Lung (tissue), 12 donors: ENCODE results near the gene CCDC57. TPM values are rescaled to one million over a fixed set of nuclear protein-coding genes. Genes with fewer than 3 reads are reported as not detected.

Experiments
- ATAC-seq: fragments of 200-7000 bp; cut with Tn5 transposase; one replicate; pipeline ENCODE4 v1.9.1; 2020; ENCODE audit warnings: moderate number of reproducible peaks; ENCODE audit not compliant: insufficient read depth, low FRiP score
- DNase-seq, 3 donors: peaks; one replicate each; pipeline ENCODE4 v3.0.0-alpha.2; 2013 to 2017
- H3K27ac ChIP-seq, 2 donors: one replicate each; pipeline ENCODE4 v1.5.1; 2013; ENCODE audit warnings: mild to moderate bottlenecking in 2 of 2, moderate library complexity in 2 of 2, control low read depth in 1 of 2, inconsistent platforms in 1 of 2, low read depth in 1 of 2, low read length in 1 of 2
- H3K27me3 ChIP-seq, 3 donors: one replicate each; pipeline ENCODE4 v1.5.1; 2013; ENCODE audit warnings: low read length in 2 of 3; ENCODE audit not compliant: control insufficient read depth in 3 of 3, insufficient read depth in 3 of 3
- H3K36me3 ChIP-seq, 4 donors: one replicate each; pipeline ENCODE4 v1.5.1; 2013; ENCODE audit warnings: low read length in 4 of 4, mild to moderate bottlenecking in 1 of 4, moderate library complexity in 1 of 4; ENCODE audit not compliant: control insufficient read depth in 4 of 4, insufficient read depth in 4 of 4
- H3K4me1 ChIP-seq, 5 donors: one replicate each; pipeline ENCODE4 v1.5.1; 2013; ENCODE audit warnings: low read length in 5 of 5, mild to moderate bottlenecking in 2 of 5, moderate library complexity in 1 of 5; ENCODE audit not compliant: control insufficient read depth in 5 of 5, insufficient read depth in 5 of 5
- H3K4me3 ChIP-seq: one replicate; pipeline ENCODE4 v1.5.1; 2013; ENCODE audit warnings: mild to moderate bottlenecking, control low read depth, moderate library complexity
- H3K9ac ChIP-seq, 2 donors: one replicate each; pipeline ENCODE4 v1.5.1; 2013; ENCODE audit warnings: low read length in 2 of 2, control low read depth in 1 of 2; ENCODE audit not compliant: insufficient read depth in 1 of 2
- H3K9me3 ChIP-seq, 4 donors: one replicate each; pipeline ENCODE4 v1.5.1; 2013; ENCODE audit warnings: low read length in 3 of 4, mild to moderate bottlenecking in 1 of 4, moderate library complexity in 1 of 4; ENCODE audit not compliant: control insufficient read depth in 4 of 4, insufficient read depth in 3 of 4
- CTCF ChIP-seq: IDR thresholded peaks from 2 replicates; pipeline ENCODE4 v1.5.1; 2012; ENCODE audit warnings: mild to moderate bottlenecking; ENCODE audit errors: control extremely low read depth, extremely low read depth
- WGBS, 2 donors: extraction: QIAGEN DNeasy Blood & Tissue Kit; methylation state at CpG; one replicate each; pipeline ENCODE4 v1.1.7; 2013; 5-methylcytosine and 5-hydroxymethylcytosine counted together
- polyA plus RNA-seq, 2 donors: library from polyadenylated mRNA; stranded (reverse); fragments of 200-250 nt; gene quantifications; one replicate each; pipeline ENCODE4 v1.2.1, GENCODE V29; 2013
- total RNA-seq, 2 donors: library from RNA; depleted of rRNA in 1 of 2; stranded (reverse); fragments of >200 nt in 1 of 2; gene quantifications; one replicate each; pipeline ENCODE4 v1.2.1, GENCODE V29; 2014 to 2021
- donor health status: control.
- donor health status: control.
- donor health status: Bipolar disorder and iron deficiency.
- donor health status: healthy.
- donor health status: DM: yes; HTN: yes; CAD: no.

Gene CCDC57
- total and polyA plus RNA-seq, 4 donors, result 33.2 to 128 (median 74.9) TPM

GRCh38 chr17:82106688-82107305 lies 105.8 kb downstream of the CCDC57 start:
- TF ChIP-seq CTCF, result no peak
- Histone ChIP-seq H3K27ac (peak overlapping the region in 1 of 2 donors; percentile 94), H3K27me3 (no peaks in the 10 kb centered on the region), H3K36me3 (no peaks in the 10 kb centered on the region), H3K4me1 (peaks cover 0 to 37% (median 28%) of the 10 kb centered on the region in 5 donors), H3K4me3 (no peak overlapping the region), H3K9me3 (no peaks in the 10 kb centered on the region), H3K9ac (no peak overlapping the region)
- 41 to 43% methylated on average over 8 to 9 of the region's 9 CpGs for WGBS, 2 donors
- ATAC-seq (no peak), DNase-seq (no peak)

- WGBS, 2 donors, result 11 to 18% methylated on average over 22 to 24 of the region's 24 CpGs
- peak; percentile 61 for ATAC-seq
- peaks cover 0 to 37% (median 28%) of the 10 kb centered on the region in 5 donors for H3K4me1 ChIP-seq
- no peaks in the 10 kb centered on the region for H3K36me3 ChIP-seq
- no peak overlapping the region for H3K4me3 ChIP-seq
- no peaks in the 10 kb centered on the region for H3K27me3 ChIP-seq
- H3K9ac ChIP-seq, result peak overlapping the region in 1 of 2 donors; percentile 42
- no peak for TF ChIP-seq CTCF
- DNase-seq, result peak; percentile 54 to 69 (median 58)
- H3K9me3 ChIP-seq, result no peaks in the 10 kb centered on the region
- peak overlapping the region in 1 of 2 donors; percentile 94 for H3K27ac ChIP-seq
Observed at GRCh38 chr17:82105882-82106687, 106.6 kb downstream of the CCDC57 start.

- Histone ChIP-seq H3K4me3 (no peak overlapping the region), H3K27ac (peak overlapping the region in 1 of 2 donors; percentile 94), H3K9ac (no peak overlapping the region), H3K27me3 (no peaks in the 10 kb centered on the region), H3K36me3 (peaks cover 0 to 4% (median 0%) of the 10 kb centered on the region in 4 donors), H3K9me3 (no peaks in the 10 kb centered on the region), H3K4me1 (peaks cover 0 to 37% (median 28%) of the 10 kb centered on the region in 5 donors)
- ATAC-seq (no peak), DNase-seq (no peak)
- TF ChIP-seq CTCF, result no peak
- WGBS, 2 donors, result 81 to 86% methylated on average over 13 of the region's 13 CpGs
Observed at GRCh38 chr17:82105417-82105881, 107.2 kb downstream of the CCDC57 start.
